H9 (cell line): ENCODE measurements around the gene MAST2. TPM values are rescaled to one million over a fixed set of nuclear protein-coding genes. Genes with fewer than 3 reads are reported as not detected.

ENCODE experiments used
- DNase-seq: peaks from one replicate; pipeline ENCODE4 v3.0.0-alpha.2; 2017
- H2AFZ ChIP-seq: one replicate; pipeline ENCODE4 v1.6.1; 2013; ENCODE audit warnings: mild to moderate bottlenecking, low read length, control low read depth, moderate library complexity
- H2AK5ac ChIP-seq: 2 replicates; pipeline ENCODE4 v1.6.1; 2013; ENCODE audit warnings: low read length, control low read depth, mixed read lengths; ENCODE audit not compliant: insufficient read length
- H2BK120ac ChIP-seq: one replicate; pipeline ENCODE4 v1.6.1; 2013; ENCODE audit warnings: low read depth, mild to moderate bottlenecking, low read length, control low read depth, inconsistent platforms; ENCODE audit not compliant: poor library complexity, severe bottlenecking
- H2BK12ac ChIP-seq: 2 replicates; pipeline ENCODE4 v1.6.1; 2013; ENCODE audit warnings: low read length, control low read depth, mixed read lengths, low read depth; ENCODE audit not compliant: insufficient read length
- H2BK15ac ChIP-seq: 2 replicates; pipeline ENCODE4 v1.6.1; 2013; ENCODE audit warnings: low read depth, low read length, control low read depth
- H2BK20ac ChIP-seq: one replicate; pipeline ENCODE4 v1.6.1; 2013; ENCODE audit warnings: low read depth, mild to moderate bottlenecking, low read length, control low read depth, inconsistent platforms; ENCODE audit not compliant: poor library complexity, severe bottlenecking
- H2BK5ac ChIP-seq: 2 replicates; pipeline ENCODE4 v1.6.1; 2013; ENCODE audit warnings: low read length, control low read depth, mixed read lengths; ENCODE audit not compliant: insufficient read length
- H3K14ac ChIP-seq: 2 replicates; pipeline ENCODE4 v1.6.1; 2013; ENCODE audit warnings: low read length, control low read depth; ENCODE audit not compliant: insufficient read depth
- H3K18ac ChIP-seq: 2 replicates; pipeline ENCODE4 v1.6.1; 2013; ENCODE audit warnings: low read depth, mild to moderate bottlenecking, mixed read lengths, low read length, control low read depth; ENCODE audit not compliant: insufficient read length
- H3K23ac ChIP-seq: 2 replicates; pipeline ENCODE4 v1.6.1; 2013; ENCODE audit warnings: low read length, control low read depth, mixed read lengths, low read depth; ENCODE audit not compliant: insufficient read length
- H3K23me2 ChIP-seq: 2 replicates; pipeline ENCODE4 v1.6.1; 2013; ENCODE audit warnings: low read depth, mild to moderate bottlenecking, mixed read lengths, low read length, control low read depth; ENCODE audit not compliant: insufficient read length, poor library complexity, severe bottlenecking
- H3K27ac ChIP-seq: 2 replicates; pipeline ENCODE4 v1.5.1; 2013; ENCODE audit warnings: low read length, control low read depth, mixed read lengths, low read depth; ENCODE audit not compliant: insufficient read length
- H3K27me3 ChIP-seq: 2 replicates; pipeline ENCODE4 v1.6.1; 2013; ENCODE audit warnings: low read length, control low read depth, inconsistent platforms; ENCODE audit not compliant: insufficient read depth
- H3K4ac ChIP-seq: 2 replicates; pipeline ENCODE4 v1.6.1; 2013; ENCODE audit warnings: low read depth, mild to moderate bottlenecking, control low read depth, inconsistent platforms, low read length, moderate library complexity
- H3K4me1 ChIP-seq: 2 replicates; pipeline ENCODE4 v1.6.1; 2013; ENCODE audit warnings: low read length, control low read depth, inconsistent platforms; ENCODE audit not compliant: insufficient read depth
- H3K4me2 ChIP-seq: 2 replicates; pipeline ENCODE4 v1.6.1; 2013; ENCODE audit warnings: low read length, control low read depth, mixed read lengths; ENCODE audit not compliant: insufficient read length, insufficient read depth
- H3K56ac ChIP-seq: 2 replicates; pipeline ENCODE4 v1.6.1; 2013; ENCODE audit warnings: low read depth, mild to moderate bottlenecking, mixed read lengths, low read length, control low read depth; ENCODE audit not compliant: insufficient read length
- H3K79me1 ChIP-seq: 2 replicates; pipeline ENCODE4 v1.6.1; 2013; ENCODE audit warnings: low read depth, mild to moderate bottlenecking, moderate library complexity, low read length, control low read depth, inconsistent platforms; ENCODE audit not compliant: insufficient read depth, poor library complexity, severe bottlenecking
- H3K79me2 ChIP-seq: 2 replicates; pipeline ENCODE4 v1.6.1; 2013; ENCODE audit warnings: low read length, control low read depth, inconsistent platforms; ENCODE audit not compliant: insufficient read depth
- H3K9ac ChIP-seq: 2 replicates; pipeline ENCODE4 v1.6.1; 2013; ENCODE audit warnings: low read length, control low read depth, mixed read lengths; ENCODE audit not compliant: insufficient read length; ENCODE audit errors: extremely low read depth
- H3K9me3 ChIP-seq: one replicate; pipeline ENCODE4 v1.6.1; 2013; ENCODE audit warnings: low read depth, low read length, inconsistent platforms; ENCODE audit not compliant: control insufficient read depth
- H3T11ph ChIP-seq: one replicate; pipeline ENCODE4 v1.6.1; 2013; ENCODE audit warnings: mild to moderate bottlenecking, low read length, control low read depth, inconsistent platforms
- H4K20me1 ChIP-seq: one replicate; pipeline ENCODE4 v1.6.1; 2013; ENCODE audit not compliant: control insufficient read depth, insufficient read length, insufficient read depth
- H4K5ac ChIP-seq: 2 replicates; pipeline ENCODE4 v1.6.1; 2013; ENCODE audit warnings: low read depth, mild to moderate bottlenecking, mixed read lengths, low read length, control low read depth; ENCODE audit not compliant: insufficient read length
- H4K8ac ChIP-seq: replicated peaks from 2 replicates; pipeline ENCODE4 v1.6.1; 2013; ENCODE audit warnings: low read length, control low read depth, mixed read lengths, low read depth; ENCODE audit not compliant: insufficient read length
- H4K91ac ChIP-seq: 2 replicates; pipeline ENCODE4 v1.6.1; 2013; ENCODE audit warnings: low read depth, mild to moderate bottlenecking, moderate library complexity, mixed read lengths, low read length, control low read depth; ENCODE audit not compliant: insufficient read length
- H3K27ac Mint-ChIP-seq, 3 experiments: 2 replicates in 2 of 3; 3 replicates in 1 of 3; pipeline ENCODE4 v1.8.0; 2020 to 2021; ENCODE audit warnings: mixed read lengths in 3 of 3, mild to moderate bottlenecking in 1 of 3, moderate library complexity in 1 of 3
- H3K27me3 Mint-ChIP-seq: 2 replicates; pipeline ENCODE4 v1.8.0; 2021; ENCODE audit warnings: low read depth, mild to moderate bottlenecking, moderate library complexity, mixed read lengths
- H3K36me3 Mint-ChIP-seq, 3 experiments: 2 replicates in 2 of 3; 3 replicates in 1 of 3; pipeline ENCODE4 v1.8.0; 2020 to 2021; ENCODE audit warnings: low read depth in 3 of 3, mixed read lengths in 3 of 3; ENCODE audit not compliant: insufficient read depth in 1 of 3
- H3K4me1 Mint-ChIP-seq, 2 experiments: 2 replicates each; pipeline ENCODE4 v1.8.0; 2020; ENCODE audit warnings: mixed read lengths in 2 of 2
- H3K4me3 Mint-ChIP-seq, 2 experiments: 2 replicates in 1 of 2; 3 replicates in 1 of 2; pipeline ENCODE4 v1.8.0; 2020 to 2021; ENCODE audit warnings: mild to moderate bottlenecking in 2 of 2, mixed read lengths in 2 of 2, moderate library complexity in 1 of 2
- H3K9me3 Mint-ChIP-seq, 2 experiments: 2 replicates in 1 of 2; 3 replicates in 1 of 2; pipeline ENCODE4 v1.8.0; 2020; ENCODE audit warnings: mild to moderate bottlenecking in 2 of 2, mixed read lengths in 2 of 2, moderate library complexity in 1 of 2
- WGBS: extraction: QIAGEN DNeasy Blood & Tissue Kit; methylation state at CpG from one replicate; pipeline ENCODE4 v1.1.7; 2013; ENCODE audit warnings: missing lambda C conversion rate, low lambda C conversion rate, mixed read lengths; ENCODE audit not compliant: insufficient read length; ENCODE audit errors: extremely low coverage; 5-methylcytosine and 5-hydroxymethylcytosine counted together
- total RNA-seq: library from RNA; stranded (reverse); gene quantifications from 2 replicates; pipeline ENCODE4 v1.2.1, GENCODE V29; 2021
- TF ChIP-seq, protein P1 (sequence below): fragments of 200-600 bp; sonication (generic); conservative IDR thresholded peaks from 3 replicates; pipeline ENCODE4 v1.8.0; 2021; ENCODE audit warnings: antibody characterized with exemption, mild to moderate bottlenecking

Gene MAST2
- total RNA-seq, 1 experiment from 2014 or later = 28.8 TPM

DNA sequence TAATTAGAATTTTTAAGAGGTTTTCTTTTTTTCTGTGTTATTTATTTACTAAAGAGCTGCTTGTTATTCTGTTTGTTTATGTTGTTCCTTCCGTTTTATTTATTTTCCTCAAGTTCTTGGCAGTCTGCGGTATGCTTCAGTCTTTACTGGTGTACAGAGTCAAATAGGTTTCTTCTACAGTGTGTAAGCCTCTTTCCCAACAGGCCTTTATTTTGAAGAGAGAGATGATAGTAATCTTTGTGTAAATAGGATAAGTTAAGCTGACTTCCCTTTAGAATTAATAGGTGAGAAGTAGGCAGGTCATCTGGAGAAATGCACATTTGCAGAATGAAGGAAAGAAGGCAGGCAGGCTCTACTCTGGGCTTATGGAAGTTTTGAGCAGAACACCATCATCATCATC, 23.8 kb downstream of the MAST2 start:
- H2BK120ac ChIP-seq = no peak overlapping the region
- Mint-ChIP-seq H3K27ac (no peak overlapping the region), H3K36me3 (peaks cover 15 to 55% (median 52%) of the 10 kb centered on the region in 3 experiments), H3K4me1 (0 out of 4 replicates have a peak, but pooled peaks cover 0 to 2% of the 10 kb centered on the region in 2 experiments), H3K9me3 (no peaks in the 10 kb centered on the region), H3K4me3 (no peak overlapping the region), H3K27me3 (no peaks in the 10 kb centered on the region)
- no peak overlapping the region for H3K4ac ChIP-seq
- H3K4me2 ChIP-seq = no peak overlapping the region
- no peak overlapping the region for H3K18ac ChIP-seq
- H3K23ac ChIP-seq = no peak overlapping the region
- H2BK20ac ChIP-seq = no peak overlapping the region
- no peak overlapping the region for H4K91ac ChIP-seq
- H2BK15ac ChIP-seq = no peak overlapping the region
- H3T11ph ChIP-seq = no peak overlapping the region
- no CpG with 5 or more reads among the region's 2 CpGs for WGBS
- peaks cover 2% of the 10 kb centered on the region; the same call in 1 of the 2 replicates for H3K79me2 ChIP-seq
- no peak overlapping the region for H4K5ac ChIP-seq
- no peaks in the 10 kb centered on the region for H3K9me3 ChIP-seq
- H3K4me1 ChIP-seq = no peaks in the 10 kb centered on the region
- H2AFZ ChIP-seq = no peak overlapping the region
- H2BK12ac ChIP-seq = no peak overlapping the region
- no peaks in the 10 kb centered on the region for H4K20me1 ChIP-seq
- H3K27ac ChIP-seq = no peak overlapping the region
- H2BK5ac ChIP-seq = no peak overlapping the region
- TF ChIP-seq, protein P1, sequence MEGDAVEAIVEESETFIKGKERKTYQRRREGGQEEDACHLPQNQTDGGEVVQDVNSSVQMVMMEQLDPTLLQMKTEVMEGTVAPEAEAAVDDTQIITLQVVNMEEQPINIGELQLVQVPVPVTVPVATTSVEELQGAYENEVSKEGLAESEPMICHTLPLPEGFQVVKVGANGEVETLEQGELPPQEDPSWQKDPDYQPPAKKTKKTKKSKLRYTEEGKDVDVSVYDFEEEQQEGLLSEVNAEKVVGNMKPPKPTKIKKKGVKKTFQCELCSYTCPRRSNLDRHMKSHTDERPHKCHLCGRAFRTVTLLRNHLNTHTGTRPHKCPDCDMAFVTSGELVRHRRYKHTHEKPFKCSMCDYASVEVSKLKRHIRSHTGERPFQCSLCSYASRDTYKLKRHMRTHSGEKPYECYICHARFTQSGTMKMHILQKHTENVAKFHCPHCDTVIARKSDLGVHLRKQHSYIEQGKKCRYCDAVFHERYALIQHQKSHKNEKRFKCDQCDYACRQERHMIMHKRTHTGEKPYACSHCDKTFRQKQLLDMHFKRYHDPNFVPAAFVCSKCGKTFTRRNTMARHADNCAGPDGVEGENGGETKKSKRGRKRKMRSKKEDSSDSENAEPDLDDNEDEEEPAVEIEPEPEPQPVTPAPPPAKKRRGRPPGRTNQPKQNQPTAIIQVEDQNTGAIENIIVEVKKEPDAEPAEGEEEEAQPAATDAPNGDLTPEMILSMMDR = no peak
- H2AK5ac ChIP-seq = no peak overlapping the region
- H3K23me2 ChIP-seq = no peaks in the 10 kb centered on the region
- no peak overlapping the region for H3K14ac ChIP-seq
- no peak overlapping the region for H4K8ac ChIP-seq
- H3K79me1 ChIP-seq = peaks cover 4% of the 10 kb centered on the region
- no peaks in the 10 kb centered on the region for H3K27me3 ChIP-seq
- no peak overlapping the region for H3K56ac ChIP-seq
- no peak for DNase-seq
- no peak overlapping the region for H3K9ac ChIP-seq
